NCI-H524 (cell line): ENCODE data around the gene NEK11.

Experiments used
- DNase-seq, 2 experiments: peaks; one replicate each; lab custom pipeline; 2025; lab: John Stamatoyannopoulos, UW

Gene NEK11

GRCh38 chr3:131140891-131141290 is 114.2 kb downstream of the NEK11 start:
- no peak for DNase-seq

DNA sequence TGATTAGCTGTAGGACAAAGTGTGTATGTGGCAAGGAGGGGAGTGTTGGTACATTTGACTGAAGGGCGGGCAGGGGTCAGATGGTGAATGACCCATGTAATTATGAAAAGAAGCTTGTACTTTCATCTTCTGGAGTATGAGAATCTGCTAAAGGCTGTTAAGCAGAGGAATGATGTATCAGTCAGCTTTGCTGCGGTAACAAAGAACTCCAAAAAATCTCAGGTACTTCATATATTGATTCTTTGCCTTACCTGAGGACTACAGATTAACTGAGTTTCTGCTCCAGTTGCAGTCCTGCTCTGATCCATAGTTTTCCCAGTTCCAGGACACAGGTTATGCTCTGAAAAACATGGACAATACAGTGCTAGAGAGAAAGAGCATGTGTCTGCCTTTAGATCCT is 115.1 kb downstream of the NEK11 start:
- no peak for DNase-seq

- DNase-seq, result peak in 1 of 2 experiments; percentile 8
These were observed 115.9 kb downstream of the NEK11 start for GRCh38 chr3:131142580-131142979.

DNA sequence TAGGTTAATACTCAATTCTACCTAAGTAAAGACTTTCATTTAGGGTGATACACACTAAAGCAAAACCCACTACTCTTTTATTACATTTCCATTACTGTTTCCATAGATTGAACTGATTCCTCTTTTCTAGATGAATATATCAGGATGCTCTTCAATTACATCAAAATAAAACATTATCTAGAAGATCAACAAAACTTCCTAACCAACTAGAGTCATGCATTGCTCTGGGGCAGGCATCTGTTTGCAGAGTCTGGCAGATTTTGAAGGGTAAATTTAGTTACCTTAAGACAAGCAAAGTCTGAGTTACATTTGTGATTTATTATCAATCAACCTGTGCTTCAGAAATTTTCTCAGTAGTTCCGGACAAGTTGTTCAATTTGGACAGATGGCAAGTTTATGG is 117.1 kb downstream of the NEK11 start:
- peak in 1 of 2 experiments; percentile 7 for DNase-seq

DNA sequence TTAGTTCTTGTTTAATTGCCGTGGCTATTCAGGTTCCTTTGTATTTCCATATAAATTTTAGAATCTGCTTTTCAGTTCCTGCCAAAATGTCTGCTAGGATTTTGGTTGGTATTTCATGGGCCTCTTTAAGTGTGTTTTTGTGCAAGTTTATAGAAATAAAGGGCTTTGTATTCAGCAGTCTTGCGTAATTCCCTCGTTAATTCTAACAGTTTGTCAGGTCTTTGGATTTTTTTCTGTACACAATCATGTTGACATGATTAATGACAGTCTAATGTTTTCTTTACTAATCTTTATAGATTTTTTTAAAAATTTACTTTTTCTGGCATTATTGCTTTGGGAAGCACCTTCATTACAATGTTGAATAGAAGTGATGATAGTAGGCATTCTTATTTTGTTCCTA is 120.9 kb downstream of the NEK11 start:
- DNase-seq, result no peak

- no peak for DNase-seq
These were observed 131.8 kb downstream of the NEK11 start for GRCh38 chr3:131158434-131158833.

DNA sequence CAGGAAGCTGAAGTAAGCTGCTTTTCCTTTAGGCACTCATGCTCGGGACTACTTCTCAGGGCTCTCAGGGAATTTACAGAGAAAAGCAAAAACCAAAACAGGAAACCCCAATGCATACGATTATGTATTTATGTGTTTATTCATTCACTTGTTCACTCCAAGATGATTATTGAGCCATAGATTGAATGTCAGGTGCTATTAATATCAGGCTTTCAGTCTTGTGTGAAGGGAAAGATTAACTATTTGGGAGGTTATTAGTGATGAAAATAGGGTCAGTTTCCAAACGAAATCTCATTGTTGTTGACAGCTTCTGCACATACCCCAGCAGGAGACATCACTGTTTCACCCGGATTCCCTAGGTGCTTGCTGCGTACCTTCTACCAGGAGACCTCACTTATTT is 135.8 kb downstream of the NEK11 start:
- DNase-seq, result no peak

DNA sequence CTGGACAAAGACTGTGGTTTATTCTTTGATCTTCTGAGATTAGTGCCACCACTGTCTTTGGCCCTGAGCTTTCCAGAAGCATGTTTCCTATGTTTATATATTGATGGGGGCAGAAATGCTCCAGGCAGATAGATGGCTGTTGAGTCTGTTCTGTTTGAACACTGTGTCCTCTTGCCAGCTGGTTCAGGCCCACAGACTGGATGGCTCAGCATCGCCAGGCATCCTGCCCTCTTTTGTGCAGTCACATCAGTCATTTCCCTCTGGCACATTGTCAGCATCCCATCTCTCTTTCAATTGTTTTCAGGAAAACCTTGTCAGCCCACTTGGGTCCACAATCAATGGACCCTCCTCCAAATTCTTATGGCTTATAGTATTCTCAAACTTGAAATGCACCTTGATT is 141.2 kb downstream of the NEK11 start:
- DNase-seq, result no peak

- DNase-seq, result no peak
These were observed 142.7 kb downstream of the NEK11 start for GRCh38 chr3:131169331-131169730.

DNA sequence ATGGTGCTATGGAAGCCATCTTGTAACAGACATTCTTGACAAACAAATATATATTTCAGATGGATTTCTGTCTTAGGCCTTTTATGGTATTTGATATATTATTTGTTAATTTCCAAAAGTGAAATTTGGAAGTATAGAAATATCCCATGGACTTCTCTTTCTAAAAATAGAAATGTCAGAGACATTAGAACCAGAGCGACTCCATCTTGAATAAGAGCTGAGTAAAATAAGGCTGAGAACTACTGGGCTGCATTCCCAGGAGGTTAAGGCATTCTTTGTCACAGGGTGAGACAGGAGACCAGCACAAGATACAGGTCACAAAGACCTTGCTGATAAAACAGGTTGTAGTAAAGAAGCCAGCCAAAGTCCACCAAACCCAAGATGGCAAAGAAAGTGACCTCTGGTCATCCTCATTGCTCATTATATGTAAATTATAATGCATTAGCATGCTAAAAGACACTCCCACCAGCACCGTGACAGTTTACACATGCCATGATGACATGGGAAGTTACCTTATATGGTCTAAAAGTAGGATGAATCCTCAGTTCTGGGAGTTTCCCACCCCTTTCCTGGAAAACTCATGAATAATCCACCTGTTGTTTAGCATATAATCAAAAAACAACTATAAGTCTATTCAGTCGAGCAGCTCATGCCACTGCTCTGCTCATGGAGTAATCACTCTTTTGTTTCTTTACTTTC is 146.0 kb downstream of the NEK11 start:
- no peak for DNase-seq

- DNase-seq, result peak; percentile 14 to 49
These were observed 148.1 kb downstream of the NEK11 start for GRCh38 chr3:131174752-131175151.

DNA sequence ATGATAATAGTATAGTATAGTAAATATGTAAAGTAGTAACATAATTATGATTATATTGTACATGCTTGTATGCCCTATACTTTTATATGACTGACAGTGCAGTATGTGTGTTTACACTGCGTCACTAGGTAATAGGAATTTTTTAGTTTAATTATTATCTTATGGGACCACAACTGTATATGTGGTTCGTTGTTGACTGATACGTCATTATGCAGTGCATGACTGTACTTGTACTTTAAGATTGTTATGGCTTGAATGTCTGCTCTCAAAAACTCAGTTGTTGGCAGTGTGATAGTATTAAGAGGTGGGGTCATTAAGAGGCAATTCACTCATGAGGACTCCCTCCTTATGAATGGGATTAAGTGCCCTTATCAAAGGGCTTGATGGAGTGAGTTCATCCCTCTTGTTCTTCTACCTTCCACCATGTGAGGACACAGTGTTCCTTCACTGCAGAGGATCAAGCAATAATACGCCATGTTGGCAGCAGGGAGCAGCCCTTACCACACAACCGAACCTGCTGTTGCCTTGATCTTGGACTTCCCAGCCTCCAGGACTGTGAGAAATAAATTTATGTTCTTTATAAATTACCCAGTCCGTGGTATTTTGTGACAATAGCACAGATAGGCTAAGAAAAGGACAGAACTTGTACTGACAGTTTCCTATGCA is 152.2 kb downstream of the NEK11 start:
- DNase-seq, result no peak

DNA sequence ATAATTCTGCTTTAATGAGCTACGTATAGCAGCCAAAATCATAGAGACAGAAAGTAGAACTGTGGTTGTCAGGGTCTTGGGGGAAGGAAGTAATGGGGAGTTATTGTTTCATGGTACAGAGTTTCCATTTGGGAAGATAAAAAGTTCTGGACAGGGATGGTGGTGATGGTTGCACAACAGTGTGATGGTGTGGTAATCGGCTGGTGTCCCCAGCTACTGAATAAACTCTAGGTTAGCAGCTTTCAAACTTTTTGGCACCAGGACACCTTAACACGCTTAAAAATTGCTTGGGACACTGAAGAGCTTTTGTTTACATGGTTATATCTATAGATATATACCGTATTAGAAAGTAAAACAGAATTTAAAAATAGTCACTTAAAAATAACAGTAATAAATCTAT is 166.0 kb downstream of the NEK11 start:
- no peak for DNase-seq

DNA sequence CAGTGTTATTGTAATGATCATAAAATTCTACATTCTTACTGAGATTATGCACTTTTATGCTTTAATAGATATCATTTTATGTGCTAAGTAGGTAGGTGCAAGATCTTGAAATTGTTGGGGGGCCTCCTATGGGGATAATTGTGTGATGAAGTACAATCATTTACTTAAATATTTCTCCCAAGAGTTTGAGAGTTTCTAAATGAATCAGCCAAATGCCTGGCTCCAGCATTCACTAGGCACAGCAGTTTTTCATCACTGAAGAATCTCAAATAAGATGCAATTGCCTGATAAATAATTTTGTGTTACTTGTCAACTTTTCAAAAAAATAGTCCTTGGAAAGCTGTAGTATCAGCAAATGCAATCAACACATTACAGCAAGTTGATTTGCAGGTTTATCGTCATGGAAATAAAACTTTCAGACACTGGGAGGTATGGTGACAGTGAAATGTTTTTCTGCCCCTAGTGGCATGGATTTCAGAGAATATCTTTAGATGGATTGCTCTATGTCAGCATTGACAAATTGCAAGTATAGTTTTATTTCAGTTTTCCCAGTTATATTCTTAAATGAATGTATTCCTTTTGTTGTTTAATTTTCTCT is 167.1 kb downstream of the NEK11 start:
- no peak for DNase-seq

DNA sequence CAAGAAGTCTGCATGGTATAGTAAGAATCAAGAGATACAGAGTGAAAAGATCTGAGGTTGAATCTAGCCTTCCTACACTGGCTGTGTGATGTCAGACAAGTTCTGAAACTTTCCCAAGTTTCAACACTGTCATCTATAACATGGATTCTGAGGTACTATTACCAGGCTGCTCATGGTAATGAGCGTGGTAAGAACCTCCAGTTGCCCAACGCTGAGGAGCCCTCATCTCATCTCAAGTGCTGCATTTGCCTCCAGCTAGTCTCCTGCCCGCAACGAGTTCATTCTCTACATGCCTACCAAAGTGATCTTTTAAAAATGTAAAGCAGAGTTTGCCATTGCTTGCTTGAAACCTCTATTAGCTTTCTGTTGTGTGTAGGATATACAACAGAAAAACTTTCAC is 168.1 kb downstream of the NEK11 start:
- no peak for DNase-seq

DNA sequence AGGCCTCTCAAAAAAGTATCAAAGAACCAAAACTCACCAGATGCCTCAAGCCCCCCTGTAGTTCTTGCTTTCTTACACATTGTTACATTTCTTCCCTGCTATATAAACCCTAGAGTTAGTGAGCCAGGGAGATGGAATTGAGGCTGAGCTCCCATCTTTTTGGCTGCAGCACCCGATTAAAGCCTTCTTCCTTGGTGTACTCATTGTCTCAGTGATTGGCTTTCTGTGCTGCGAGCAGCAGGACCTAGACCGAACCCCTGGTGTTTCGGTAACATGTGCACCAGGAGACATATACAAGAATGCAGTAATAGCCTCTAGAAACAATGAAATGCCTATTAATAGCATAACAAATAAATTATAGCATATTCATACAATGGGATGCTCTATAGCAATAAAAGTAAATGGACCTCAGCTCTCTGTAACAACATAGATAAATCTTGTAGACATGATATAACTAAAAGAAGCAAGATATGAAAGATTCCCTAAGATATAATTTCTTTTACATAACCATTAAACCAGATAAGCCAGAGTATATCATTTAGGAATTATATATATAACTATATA is 174.0 kb downstream of the NEK11 start:
- DNase-seq, result no peak

DNA sequence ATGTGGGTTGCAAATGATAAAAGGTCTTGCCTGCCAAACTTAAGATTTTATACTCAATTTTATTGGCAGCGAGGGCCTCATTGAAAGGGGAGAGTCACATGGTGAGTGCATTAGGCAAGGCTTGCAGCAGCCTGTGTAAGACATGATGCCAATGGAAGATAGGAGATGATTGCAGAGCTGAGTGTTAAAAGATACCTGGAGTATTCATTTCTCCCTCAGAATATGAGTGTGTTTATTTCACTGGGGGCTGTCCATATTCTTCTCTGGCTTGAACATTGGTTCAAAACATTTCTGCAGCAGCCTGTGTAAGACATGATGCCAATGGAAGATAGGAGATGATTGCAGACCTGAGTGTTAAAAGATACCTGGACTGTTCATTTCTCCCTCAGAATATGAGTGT is 189.7 kb downstream of the NEK11 start:
- DNase-seq, result no peak

- DNase-seq, result no peak
These were observed 190.1 kb downstream of the NEK11 start for GRCh38 chr3:131216801-131217200.

DNA sequence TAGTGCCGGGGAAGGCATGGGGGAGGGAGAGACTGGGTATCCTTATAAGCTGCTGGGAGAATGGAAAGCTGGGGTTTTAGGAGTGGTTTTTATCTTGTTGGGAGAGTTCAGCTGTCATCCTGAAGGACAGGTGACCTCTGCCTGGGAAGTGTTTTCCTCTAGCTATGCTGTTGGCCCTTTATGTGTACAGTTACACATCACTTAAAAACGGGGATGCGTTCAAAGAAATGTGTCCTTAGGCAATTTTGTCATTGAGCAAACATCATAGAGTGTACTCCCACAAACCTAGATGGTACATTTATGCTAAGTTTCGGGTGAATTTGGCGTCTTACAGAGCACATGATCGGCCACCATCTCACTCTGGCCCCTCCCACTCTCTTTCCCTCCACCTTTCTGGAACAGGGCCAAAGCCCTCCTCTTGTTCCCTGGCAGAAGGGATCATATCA is 190.6 kb downstream of the NEK11 start:
- no peak for DNase-seq

GRCh38 chr3:131218196-131218595 is 191.5 kb downstream of the NEK11 start:
- no peak for DNase-seq

DNA sequence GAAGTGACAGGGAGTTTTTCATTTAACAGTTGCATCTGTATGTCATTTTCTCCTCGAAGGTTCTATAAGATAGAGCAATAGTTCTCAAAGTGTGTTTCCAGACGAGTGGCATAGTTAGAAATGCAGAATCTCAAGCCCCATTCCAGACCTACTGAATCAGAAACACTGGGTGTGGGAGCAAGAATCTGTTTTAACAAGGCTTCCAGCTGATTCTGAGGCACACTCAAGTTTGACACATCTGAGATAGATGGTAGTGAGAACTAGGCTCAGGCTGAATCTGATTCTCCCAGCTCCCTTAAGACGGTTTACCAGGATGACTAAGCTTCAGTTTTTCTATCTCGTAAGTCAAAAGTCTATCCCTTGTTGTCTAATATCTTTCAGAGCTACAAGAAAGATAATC is 195.1 kb downstream of the NEK11 start:
- DNase-seq, result no peak

GRCh38 chr3:131222599-131222998 is 195.9 kb downstream of the NEK11 start:
- no peak for DNase-seq
